EL (cell line): ENCODE results near the gene GABBR2.
A peak's percentile ranks its signal among the peaks of the same experiment; 100 is the strongest.
"Not testable (repeated sequence)": the region's sequence is repeated elsewhere in the genome, so short reads cannot be mapped to it uniquely, and the experiment has no call there.

Source experiments
- DNase-seq: peaks from one replicate; pipeline ENCODE4 v3.0.0-alpha.2; 2016

The GABBR2 gene

GRCh38 chr9:98536542-98537173, 172.1 kb downstream of the GABBR2 start:
- no peak for DNase-seq

GRCh38 chr9:98533866-98534265, 174.9 kb downstream of the GABBR2 start:
- no peak for DNase-seq

GRCh38 chr9:98533132-98533531, 175.6 kb downstream of the GABBR2 start:
- peak; percentile 21 for DNase-seq

- no peak for DNase-seq
Observed at GRCh38 chr9:98532574-98532973, 176.2 kb downstream of the GABBR2 start.

- no peak for DNase-seq
Observed at GRCh38 chr9:98532147-98532546, 176.6 kb downstream of the GABBR2 start.

GRCh38 chr9:98530806-98531386, 177.8 kb downstream of the GABBR2 start:
- no peak for DNase-seq

- no peak for DNase-seq
Observed at GRCh38 chr9:98530275-98530674, 178.5 kb downstream of the GABBR2 start.

GRCh38 chr9:98529841-98530240, 178.9 kb downstream of the GABBR2 start:
- DNase-seq = no peak

GRCh38 chr9:98523231-98523901, 185.4 kb downstream of the GABBR2 start:
- peak; percentile 56 for DNase-seq

- DNase-seq = no peak
Observed at GRCh38 chr9:98522487-98522886, 186.2 kb downstream of the GABBR2 start.

GRCh38 chr9:98521141-98521540, 187.6 kb downstream of the GABBR2 start:
- peak; percentile 85 for DNase-seq

GRCh38 chr9:98520221-98520960, 188.3 kb downstream of the GABBR2 start:
- peak; percentile 29 for DNase-seq

- DNase-seq = no peak
Observed at GRCh38 chr9:98519641-98520040, 189.1 kb downstream of the GABBR2 start.

GRCh38 chr9:98518556-98518955, 190.2 kb downstream of the GABBR2 start:
- DNase-seq = no peak

- no peak for DNase-seq
Observed at GRCh38 chr9:98517761-98518160, 191.0 kb downstream of the GABBR2 start.

GRCh38 chr9:98516897-98517503, 191.7 kb downstream of the GABBR2 start:
- no peak for DNase-seq

- no peak for DNase-seq
Observed at GRCh38 chr9:98516205-98516896, 192.4 kb downstream of the GABBR2 start.

GRCh38 chr9:98515506-98516204, 193.1 kb downstream of the GABBR2 start:
- DNase-seq = no peak

- no peak for DNase-seq
Observed at GRCh38 chr9:98514841-98515240, 193.9 kb downstream of the GABBR2 start.

GRCh38 chr9:98508217-98508919, 200.4 kb downstream of the GABBR2 start:
- not testable (repeated sequence) for DNase-seq

GRCh38 chr9:98506422-98507054, 202.2 kb downstream of the GABBR2 start:
- DNase-seq = no peak
